Fibroblast of the aortic adventitia (primary cell): ENCODE measurements around the gene SLC22A1. TPM values are rescaled to one million over a fixed set of nuclear protein-coding genes. Genes with fewer than 3 reads are reported as not detected.

Experiments
- DNase-seq: peaks from one replicate; pipeline ENCODE4 v3.0.0-alpha.2; 2010; ENCODE audit warnings: low read depth
- H3K4me3 ChIP-seq: 2 replicates; pipeline ENCODE4 v1.5.1; 2011; ENCODE audit warnings: low read depth, mild to moderate bottlenecking, control low read depth, low read length, moderate library complexity
- CTCF ChIP-seq: IDR thresholded peaks from 2 replicates; pipeline ENCODE4 v1.5.1; 2011; ENCODE audit warnings: mild to moderate bottlenecking, low read length, control low read depth, inconsistent platforms; ENCODE audit not compliant: insufficient read depth
- total RNA-seq: library from RNA; depleted of rRNA; stranded (reverse); fragments of >200 nt; gene quantifications from 2 replicates; pipeline ENCODE4 v1.2.3, GENCODE V29; 2012; ENCODE audit warnings: low replicate concordance

Gene SLC22A1
- total RNA-seq, 1 donor = 0.09 TPM

GRCh38 chr6:160103825-160104100, 17.9 kb upstream of the SLC22A1 start:
- TF ChIP-seq CTCF = no peak
- DNase-seq = peak; percentile 15
- H3K4me3 ChIP-seq = no peak overlapping the region

DNA sequence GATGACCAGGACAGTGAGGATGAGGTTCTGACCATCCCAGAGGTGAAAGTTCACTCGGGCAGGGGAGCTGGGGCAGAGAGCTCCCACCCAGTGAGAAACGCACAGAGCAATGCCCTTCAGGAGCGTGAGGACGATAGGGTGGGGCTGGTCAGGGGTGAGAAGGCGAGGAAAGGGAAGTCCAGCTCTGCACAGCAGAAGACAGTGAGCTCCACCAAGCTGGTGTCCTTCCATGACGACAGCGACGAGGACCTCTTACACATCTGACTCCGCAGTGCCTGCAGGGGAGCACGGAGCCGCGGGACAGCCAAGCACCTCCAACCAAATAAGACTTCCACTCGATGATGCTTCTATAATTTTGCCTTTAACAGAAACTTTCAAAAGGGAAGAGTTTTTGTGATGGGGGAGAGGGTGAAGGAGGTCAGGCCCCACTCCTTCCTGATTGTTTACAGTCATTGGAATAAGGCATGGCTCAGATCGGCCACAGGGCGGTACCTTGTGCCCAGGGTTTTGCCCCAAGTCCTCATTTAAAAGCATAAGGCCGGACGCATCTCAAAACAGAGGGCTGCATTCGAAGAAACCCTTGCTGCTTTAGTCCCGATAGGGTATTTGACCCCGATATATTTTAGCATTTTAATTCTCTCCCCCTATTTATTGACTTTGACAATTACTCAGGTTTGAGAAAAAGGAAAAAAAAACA, 16.6 kb upstream of the SLC22A1 start:
- no peak for DNase-seq
- H3K4me3 ChIP-seq = no peak overlapping the region
- no peak for TF ChIP-seq CTCF

DNA sequence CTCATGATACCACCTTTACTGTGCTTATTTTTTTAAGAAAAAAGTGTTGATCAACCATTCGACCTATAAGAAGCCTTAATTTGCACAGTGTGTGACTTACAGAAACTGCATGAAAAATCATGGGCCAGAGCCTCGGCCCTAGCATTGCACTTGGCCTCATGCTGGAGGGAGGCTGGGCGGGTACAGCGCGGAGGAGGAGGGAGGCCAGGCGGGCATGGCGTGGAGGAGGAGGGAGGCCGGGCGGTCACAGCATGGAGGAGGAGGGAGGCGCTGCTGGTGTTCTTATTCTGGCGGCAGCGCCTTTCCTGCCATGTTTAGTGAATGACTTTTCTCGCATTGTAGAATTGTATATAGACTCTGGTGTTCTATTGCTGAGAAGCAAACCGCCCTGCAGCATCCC, 15.6 kb upstream of the SLC22A1 start:
- DNase-seq = no peak
- no peak overlapping the region for H3K4me3 ChIP-seq
- TF ChIP-seq CTCF = no peak

DNA sequence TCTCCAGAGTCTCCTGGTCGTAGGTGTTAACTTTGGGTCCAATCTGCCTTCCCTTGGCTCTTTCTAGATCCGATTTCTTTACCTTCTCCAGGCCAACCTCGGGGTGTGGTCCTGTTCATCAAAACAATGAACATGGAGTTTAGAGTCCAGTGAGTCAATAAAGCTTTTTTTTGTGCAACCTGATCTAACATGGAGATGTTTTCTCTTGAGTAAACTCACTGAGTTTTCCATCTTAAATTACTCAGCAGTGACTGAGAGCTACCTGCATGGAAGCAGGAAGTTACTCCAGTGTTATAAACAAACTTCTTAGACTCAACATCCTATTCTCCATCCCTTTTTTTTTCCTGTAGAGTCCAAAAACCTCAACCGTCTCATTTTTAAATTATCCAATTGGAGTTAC, 14.9 kb upstream of the SLC22A1 start:
- no peak for TF ChIP-seq CTCF
- no peak overlapping the region for H3K4me3 ChIP-seq
- DNase-seq = no peak

DNA sequence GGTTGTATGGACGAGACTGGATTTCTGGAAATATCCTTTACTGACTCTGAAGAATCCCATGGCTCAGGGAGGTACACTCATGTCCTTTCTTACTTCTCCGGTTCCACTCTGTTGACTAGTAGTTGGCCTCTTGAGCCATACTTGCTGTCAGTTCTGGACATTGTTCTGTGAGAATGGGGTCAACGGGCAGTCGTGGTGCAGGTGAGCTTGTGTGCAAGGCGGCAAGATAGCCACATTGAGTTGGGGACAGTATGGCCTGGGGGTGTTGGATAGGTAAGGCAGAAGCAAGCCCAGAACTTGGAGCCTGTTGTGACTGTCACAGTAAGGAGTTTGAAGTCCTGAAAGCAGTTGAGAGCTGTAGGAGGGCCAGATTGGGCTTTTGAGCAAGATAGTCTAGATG, 13.5 kb upstream of the SLC22A1 start:
- DNase-seq = no peak
- no peak overlapping the region for H3K4me3 ChIP-seq
- no peak for TF ChIP-seq CTCF

GRCh38 chr6:160110586-160111123, 11.0 kb upstream of the SLC22A1 start:
- peak; percentile 7 for DNase-seq
- no peak for TF ChIP-seq CTCF
- H3K4me3 ChIP-seq = no peak overlapping the region

DNA sequence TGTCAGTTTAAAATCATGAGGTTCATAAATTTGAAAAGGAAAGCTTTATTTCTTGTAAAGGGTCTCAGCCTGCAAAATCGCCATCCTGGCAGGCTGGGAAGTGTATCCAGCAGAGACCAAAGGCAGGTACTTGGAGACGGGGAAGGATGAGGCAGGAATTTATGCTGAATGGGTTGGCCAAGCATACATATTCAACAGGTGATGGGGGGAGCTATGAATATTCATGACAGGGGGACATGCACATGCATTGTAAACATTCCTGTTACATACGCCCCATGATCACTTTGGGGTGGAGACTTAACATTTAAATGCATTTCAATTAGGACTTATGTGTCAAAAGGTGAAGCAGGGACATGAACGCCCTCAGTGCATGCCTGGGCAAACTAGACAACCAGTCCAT, 9.8 kb upstream of the SLC22A1 start:
- no peak for DNase-seq
- H3K4me3 ChIP-seq = no peak overlapping the region
- TF ChIP-seq CTCF = no peak
